Measurements from ENCODE around the gene SERGEF.

Gene SERGEF

GRCh38 chr11:17762309-17762974, 250.4 kb downstream of the SERGEF start:
- no peak overlapping the region for H3K4me3 ChIP-seq (ENCODE audit: low read depth, low read length)
- TF ChIP-seq, protein P1, sequence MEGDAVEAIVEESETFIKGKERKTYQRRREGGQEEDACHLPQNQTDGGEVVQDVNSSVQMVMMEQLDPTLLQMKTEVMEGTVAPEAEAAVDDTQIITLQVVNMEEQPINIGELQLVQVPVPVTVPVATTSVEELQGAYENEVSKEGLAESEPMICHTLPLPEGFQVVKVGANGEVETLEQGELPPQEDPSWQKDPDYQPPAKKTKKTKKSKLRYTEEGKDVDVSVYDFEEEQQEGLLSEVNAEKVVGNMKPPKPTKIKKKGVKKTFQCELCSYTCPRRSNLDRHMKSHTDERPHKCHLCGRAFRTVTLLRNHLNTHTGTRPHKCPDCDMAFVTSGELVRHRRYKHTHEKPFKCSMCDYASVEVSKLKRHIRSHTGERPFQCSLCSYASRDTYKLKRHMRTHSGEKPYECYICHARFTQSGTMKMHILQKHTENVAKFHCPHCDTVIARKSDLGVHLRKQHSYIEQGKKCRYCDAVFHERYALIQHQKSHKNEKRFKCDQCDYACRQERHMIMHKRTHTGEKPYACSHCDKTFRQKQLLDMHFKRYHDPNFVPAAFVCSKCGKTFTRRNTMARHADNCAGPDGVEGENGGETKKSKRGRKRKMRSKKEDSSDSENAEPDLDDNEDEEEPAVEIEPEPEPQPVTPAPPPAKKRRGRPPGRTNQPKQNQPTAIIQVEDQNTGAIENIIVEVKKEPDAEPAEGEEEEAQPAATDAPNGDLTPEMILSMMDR (IDR thresholded peaks at IDR 0.05; ENCODE audit: insufficient read depth, low read length, missing control alignments): no peak
- POLR2A ChIA-PET: no interaction called here
- DNase-seq (ENCODE audit: low read depth, low spot score): no peak
- CTCF ChIA-PET: interaction anchor here (2.1 to 8.5 kb wide), 3 partner anchors 31 to 216 kb away, joined by 7 to 101 read pairs (median 13); no protein-coding TSS in a partner anchor

DNA sequence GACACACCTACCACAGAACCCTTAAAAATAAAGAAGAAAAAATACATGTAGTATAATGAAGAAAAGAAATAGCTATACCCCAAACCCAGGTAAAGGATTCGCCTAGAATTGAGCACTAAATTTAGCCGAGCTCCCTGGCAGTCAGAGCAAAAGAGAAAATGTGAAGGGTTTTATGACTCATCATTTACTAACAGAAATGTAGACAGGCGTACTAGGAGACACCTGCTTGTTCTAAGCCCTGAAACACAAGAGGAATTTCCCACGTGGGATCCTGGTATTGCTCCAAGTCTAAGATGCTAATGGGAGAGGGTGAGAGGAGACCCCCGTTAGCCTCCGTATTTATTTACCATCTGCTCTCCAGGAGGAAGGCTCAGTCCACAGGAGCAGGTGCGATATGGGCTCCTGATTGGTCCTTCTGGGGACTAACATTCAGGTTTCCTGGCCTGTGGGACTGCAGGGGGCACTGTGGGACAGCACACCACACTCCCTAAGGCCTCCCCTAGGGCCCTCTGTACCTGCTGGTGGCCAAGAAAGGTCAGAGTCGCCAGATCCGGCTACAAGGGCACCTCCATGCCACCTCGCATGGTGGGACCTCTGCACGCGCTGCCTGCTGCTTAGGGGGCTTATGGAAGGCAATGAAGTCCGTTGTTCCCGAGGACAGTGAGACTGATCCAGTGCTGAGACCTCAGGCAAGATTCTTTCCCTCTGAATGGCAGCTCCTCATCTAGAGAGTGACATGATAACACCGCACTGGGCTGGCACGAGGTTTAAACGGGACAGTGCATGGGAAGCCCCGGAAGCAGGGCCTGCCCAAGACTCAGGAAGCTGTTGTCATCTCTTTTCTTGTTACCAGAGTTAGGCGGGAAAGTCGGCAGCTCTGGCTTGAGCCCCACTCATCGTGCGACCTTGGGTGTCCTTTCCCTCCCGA, 252.5 kb downstream of the SERGEF start:
- ChIA-PET POLR2A (no interaction called here), CTCF (interaction anchor here (0.6 to 8.5 kb wide), 7 partner anchors 8 to 218 kb away, joined by 3 to 101 read pairs (median 4); no protein-coding TSS in a partner anchor)
- no peak for DNase-seq (ENCODE audit: low read depth, low spot score)
- H3K4me3 ChIP-seq (ENCODE audit: low read depth, low read length): no peak overlapping the region
- TF ChIP-seq, protein P1 (IDR thresholded peaks at IDR 0.05; ENCODE audit: insufficient read depth, low read length, missing control alignments): peak; percentile 60

GRCh38 chr11:17755891-17756290, 257.0 kb downstream of the SERGEF start:
- TF ChIP-seq, protein P1 (IDR thresholded peaks at IDR 0.05; ENCODE audit: insufficient read depth, low read length, missing control alignments): no peak
- CTCF ChIA-PET: interaction anchor here (8.5 kb wide), 1 partner anchor 223 kb away, joined by 101 read pairs; no protein-coding TSS in a partner anchor
- DNase-seq (ENCODE audit: low read depth, low spot score): no peak
- H3K4me3 ChIP-seq (ENCODE audit: low read depth, low read length): no peak overlapping the region
- POLR2A ChIA-PET: no interaction called here

- no peak for DNase-seq (ENCODE audit: low read depth, low spot score)
- ChIA-PET POLR2A (no interaction called here), CTCF (no interaction called here)
- H3K4me3 ChIP-seq (ENCODE audit: low read depth, low read length): no peak overlapping the region
- TF ChIP-seq, protein P1 (IDR thresholded peaks at IDR 0.05; ENCODE audit: insufficient read depth, low read length, missing control alignments): no peak
These were observed 259.2 kb downstream of the SERGEF start for GRCh38 chr11:17753641-17754040.

DNA sequence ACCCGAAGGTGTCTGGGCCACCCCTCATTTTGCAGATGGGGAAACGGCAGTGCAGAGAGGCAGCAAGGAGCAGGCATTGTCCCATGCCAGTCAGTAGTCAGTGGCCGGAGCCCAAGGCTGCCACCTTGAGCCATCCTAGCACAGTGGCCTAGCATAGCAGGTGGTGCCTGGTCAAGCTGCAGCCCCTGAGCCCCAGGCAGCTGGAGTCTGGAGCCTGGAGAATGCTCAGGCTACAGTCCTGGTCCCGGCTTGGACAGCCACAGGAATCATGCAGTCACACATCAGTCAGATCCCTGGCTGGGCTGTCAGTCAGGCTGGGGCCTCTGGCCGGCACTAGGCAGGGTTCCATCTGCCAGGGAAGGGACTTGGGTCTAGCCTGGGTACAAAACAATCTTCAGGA, 259.7 kb downstream of the SERGEF start:
- DNase-seq (ENCODE audit: low read depth, low spot score): no peak

More for the DNA sequence above, 259.7 kb downstream of the SERGEF start:
- ChIA-PET POLR2A (no interaction called here), CTCF (interaction anchor here (1.4 kb wide), 1 partner anchor 8 kb away, joined by 4 read pairs; no protein-coding TSS in a partner anchor)
- H3K4me3 ChIP-seq (ENCODE audit: low read depth, low read length): no peak overlapping the region
- TF ChIP-seq, protein P1 (IDR thresholded peaks at IDR 0.05; ENCODE audit: insufficient read depth, low read length, missing control alignments): no peak

Measured in AG04449 (cell line).